Measurements from ENCODE around the gene CXXC5. TPM values are rescaled to one million over a fixed set of nuclear protein-coding genes. Genes with fewer than 3 reads are reported as not detected.

The CXXC5 gene
- total RNA-seq, 1 experiment from 2014 or later, result 54.9 TPM

DNA sequence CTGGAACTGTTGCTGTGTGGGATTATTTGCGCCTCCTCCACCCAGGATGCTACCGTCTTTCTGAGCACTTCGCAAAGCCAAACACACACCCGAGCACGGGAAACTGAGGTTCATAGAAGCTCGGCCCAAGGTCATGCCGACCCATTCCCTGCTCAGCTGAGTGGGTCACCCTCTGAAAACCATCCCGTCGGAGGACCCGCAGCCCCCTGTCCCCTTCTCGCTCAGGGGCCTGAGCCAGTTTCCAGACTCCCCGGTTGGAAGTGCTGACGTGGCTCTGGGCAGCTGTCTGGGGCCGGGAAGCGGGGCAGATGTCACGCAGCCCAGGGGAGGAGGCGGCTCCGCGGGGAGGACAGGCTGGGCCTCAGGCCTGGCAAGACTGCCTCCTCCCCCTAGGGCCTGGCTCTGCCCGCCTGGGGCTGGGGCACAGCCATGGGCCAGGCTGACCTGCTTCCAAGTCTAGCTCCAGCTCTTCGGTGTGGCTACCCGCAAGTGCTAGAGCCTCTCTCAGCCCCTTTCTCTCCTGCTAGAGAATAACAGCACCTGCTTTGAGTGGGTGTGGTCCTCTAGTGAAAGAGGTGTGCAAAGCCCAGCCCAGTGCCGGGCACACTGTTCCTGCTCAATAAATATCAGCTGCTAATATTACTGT is 9.9 kb upstream of the CXXC5 start:
- no peak for DNase-seq (ENCODE audit: low read depth)

- no peak for DNase-seq (ENCODE audit: low read depth)
These were observed 9.2 kb upstream of the CXXC5 start for GRCh38 chr5:139638736-139639618.

- DNase-seq (ENCODE audit: low read depth), result peak; percentile 75
These were observed 8.3 kb upstream of the CXXC5 start for GRCh38 chr5:139639619-139640380.

GRCh38 chr5:139640421-139641115 is 7.6 kb upstream of the CXXC5 start:
- no peak for DNase-seq (ENCODE audit: low read depth)

DNA sequence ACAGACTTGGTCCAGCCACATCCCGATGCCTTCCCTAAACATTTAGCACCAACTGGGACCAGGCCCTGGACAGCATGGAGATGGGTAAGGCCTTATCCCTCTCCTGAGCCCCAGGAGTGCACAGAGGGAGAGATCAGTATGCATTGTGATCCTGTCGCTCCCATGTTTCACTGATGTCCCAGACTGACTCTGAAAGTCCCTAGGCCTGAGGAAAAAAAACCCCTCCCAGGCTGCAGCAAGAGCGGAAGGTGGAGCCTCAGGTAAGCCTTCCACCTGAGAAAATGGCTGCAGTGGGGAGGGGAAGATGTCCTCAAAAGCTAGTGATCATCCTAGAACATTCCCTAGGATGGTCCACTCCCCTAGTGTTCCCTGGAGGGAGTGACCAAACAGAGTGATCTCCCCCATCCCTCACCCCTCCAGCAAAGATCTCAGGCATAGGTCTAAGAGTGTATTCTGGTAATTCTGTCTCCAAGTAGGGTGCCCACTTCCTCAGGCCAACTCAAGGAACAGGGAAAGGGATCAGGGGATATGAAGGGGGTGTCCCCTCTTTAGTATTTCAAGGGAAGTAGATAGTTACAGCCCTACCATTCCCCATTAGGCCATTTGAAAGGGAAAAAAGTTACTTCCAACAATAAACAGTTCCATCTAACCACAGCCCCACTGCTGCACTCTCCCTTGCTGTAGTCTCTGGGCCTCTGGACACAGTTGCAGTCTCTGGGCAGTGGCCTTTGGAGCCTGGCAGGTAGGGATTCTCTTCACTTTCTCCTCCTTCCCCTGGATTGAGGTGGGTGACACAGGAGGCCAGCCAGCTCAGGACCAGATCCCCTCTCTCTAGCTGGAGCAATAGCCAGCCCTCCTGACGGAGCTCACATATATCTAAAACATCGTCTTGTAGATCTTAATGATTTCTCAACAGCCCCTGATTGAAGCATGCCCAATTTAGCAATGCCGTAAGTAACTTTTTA is 6.8 kb upstream of the CXXC5 start:
- DNase-seq (ENCODE audit: low read depth), result no peak

DNA sequence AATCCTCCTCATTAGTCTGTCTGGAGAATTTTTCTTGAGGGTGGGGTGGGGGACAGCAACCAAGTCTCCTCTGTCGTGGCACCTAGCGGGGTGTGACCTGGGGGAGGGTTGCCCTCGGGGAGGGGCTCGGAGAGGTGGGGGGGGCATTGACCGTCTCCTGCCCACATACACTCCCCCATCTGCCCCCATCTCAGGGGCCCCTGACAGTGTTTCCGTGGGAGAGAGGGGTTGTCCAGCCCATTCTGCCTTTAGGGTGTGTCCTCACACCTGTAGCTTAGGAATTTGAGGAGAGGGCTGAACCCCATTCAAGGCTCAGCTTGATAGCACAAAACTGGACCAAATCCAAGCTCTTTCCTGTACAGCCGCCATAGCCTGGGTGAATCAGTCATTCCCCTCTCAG is 5.9 kb upstream of the CXXC5 start:
- DNase-seq (ENCODE audit: low read depth), result no peak

GRCh38 chr5:139642891-139643871 is 5.0 kb upstream of the CXXC5 start:
- DNase-seq (ENCODE audit: low read depth), result no peak

DNA sequence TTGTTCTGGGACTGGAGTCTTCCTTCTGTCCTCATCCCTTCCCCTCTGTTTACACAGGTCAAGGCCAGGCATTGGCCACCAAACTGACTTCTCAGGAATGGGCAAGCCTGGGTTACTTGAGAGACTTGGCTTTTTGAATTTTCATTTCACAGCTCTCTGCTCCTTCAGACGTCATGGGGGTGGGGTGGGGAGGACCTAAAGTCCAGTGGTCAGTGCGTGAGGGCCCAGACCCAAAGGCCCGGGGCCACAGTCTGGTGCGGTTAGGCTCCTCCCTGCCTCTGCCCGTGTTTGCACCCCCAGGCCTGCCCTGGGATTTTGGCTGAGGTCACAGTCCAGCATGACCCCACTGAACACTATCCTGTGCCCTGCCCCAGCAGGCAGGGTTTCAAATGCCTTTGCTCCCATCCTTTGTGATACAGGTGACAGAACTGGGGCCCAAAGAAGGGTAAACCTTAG is 4.1 kb upstream of the CXXC5 start:
- no peak for DNase-seq (ENCODE audit: low read depth)

DNA sequence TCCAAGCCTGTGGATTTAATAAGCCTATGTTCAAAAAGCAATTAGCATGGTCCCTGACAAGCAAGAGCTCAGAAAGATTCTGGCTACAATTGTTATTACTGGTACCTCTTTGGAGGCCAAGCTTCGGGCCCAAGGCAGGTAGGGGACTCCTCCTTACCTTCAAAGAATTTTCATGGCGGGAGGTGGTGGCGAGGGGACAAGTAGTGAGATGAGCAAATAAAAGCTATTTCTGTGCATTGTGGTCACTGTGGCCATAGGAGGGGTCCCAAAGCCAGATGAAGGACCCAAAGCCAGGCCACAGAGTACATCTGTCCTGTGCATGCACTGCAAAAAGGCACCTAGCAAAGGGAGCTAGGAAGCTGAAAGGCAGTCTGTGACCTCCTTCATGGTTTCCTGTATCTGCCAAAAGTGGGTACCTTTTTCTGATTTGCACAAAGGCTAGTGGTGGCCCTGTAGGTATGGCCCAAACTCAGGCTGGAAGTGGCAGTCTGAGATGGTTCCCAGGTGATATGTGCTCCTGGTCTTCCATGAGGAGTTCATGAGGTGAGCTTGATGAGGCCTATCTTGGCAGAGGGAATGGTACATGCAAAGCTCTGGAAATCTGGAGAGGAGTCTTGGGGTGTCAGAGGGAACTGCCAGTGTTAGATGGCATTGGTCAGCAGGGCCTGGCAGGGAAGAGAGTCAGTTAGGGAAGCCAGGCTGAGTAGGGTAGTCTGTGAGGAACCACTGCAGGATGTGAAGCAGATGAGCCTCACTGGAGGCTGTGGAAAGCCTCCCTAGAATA is 3.3 kb upstream of the CXXC5 start:
- no peak for DNase-seq (ENCODE audit: low read depth)

DNA sequence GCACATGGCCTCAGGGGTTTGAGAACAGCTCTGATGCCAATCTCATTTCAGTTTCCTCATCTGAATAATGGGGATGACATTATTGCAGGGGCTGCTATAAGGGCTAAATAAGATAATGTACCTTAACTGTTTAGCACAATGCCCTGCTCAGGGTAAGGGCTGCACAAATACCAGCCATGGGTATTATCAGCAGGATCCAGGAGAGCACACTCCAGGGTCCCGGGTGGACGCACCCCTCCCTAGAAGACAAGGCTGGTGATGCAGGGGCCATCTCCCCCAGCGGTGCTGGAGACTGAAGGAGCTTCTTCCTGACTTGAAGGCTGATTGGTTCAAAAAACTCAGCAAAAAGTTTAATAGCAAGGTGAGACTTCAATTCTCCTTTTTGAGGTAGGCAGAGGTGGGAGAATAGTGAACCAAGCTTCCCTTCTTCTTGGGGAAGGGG is 2.7 kb upstream of the CXXC5 start:
- DNase-seq (ENCODE audit: low read depth), result no peak

- no peak for DNase-seq (ENCODE audit: low read depth)
These were observed 2.0 kb upstream of the CXXC5 start for GRCh38 chr5:139646111-139646510.

DNA sequence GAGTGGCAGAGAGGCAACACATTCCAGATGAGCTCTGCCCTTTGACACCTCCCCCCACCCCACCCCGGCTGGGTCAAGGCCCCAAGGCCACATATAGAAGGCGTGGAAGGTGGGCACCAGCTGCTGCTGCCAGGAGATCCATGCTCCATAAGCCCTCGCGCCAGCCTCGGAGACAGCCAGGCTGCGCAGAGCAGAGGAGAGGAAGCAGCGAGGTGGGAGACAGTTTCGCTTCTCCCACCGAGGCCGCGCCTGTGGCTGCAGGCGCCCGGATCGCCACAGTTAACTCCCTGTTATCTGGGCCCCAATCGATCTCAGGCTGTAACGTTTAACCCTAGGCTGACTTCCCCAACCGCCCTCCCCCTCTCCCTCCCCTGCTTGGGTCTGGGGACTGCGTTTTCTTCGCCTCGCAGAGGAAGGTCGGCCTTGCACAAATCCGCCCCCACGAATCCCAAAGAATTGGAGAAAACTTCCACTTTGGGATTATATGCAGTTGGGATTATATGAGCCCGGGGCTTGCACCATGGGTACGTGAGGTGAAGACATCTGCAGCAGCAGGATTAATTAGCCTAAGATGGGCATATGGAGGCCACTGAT is 1.1 kb upstream of the CXXC5 start:
- no peak for DNase-seq (ENCODE audit: low read depth)

DNA sequence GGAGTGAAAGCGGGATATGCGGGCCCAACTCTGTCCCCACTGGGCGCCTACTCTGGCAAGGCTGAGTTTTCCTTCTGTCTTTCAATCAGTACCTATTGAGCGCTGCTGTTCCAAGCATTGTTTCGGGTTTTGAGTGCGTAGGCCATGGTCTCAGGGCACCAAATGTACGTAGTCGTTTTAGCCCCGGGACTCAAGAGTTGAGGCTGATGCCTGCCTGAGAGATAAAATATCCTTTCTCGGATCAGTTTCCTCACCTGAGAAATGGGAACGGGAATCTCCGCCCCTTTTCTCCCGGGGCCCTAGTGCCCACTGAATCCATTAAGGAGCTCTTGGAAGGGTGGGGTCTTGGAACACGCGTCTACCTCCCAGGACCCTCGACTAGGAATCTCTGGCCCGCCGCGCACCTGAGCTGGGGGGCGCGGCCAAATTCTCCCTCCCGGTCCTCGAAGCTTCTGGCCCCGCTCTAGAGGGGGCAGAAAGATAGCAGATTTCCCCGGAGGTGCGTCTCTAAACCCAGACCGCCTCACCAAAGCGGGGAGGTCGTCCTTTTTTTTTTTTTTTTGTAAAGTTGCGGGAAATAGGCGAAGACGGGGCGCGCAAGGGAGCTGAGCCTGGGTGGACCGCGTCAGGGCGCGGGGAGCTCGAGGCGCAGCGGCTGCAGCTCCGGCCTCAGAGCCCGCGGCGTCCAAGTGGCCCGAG is 494 bp upstream of the CXXC5 start:
- no peak for DNase-seq (ENCODE audit: low read depth)

- no peak for DNase-seq (ENCODE audit: low read depth)
These were observed 1.2 kb downstream of the CXXC5 start for GRCh38 chr5:139649082-139649991.

DNA sequence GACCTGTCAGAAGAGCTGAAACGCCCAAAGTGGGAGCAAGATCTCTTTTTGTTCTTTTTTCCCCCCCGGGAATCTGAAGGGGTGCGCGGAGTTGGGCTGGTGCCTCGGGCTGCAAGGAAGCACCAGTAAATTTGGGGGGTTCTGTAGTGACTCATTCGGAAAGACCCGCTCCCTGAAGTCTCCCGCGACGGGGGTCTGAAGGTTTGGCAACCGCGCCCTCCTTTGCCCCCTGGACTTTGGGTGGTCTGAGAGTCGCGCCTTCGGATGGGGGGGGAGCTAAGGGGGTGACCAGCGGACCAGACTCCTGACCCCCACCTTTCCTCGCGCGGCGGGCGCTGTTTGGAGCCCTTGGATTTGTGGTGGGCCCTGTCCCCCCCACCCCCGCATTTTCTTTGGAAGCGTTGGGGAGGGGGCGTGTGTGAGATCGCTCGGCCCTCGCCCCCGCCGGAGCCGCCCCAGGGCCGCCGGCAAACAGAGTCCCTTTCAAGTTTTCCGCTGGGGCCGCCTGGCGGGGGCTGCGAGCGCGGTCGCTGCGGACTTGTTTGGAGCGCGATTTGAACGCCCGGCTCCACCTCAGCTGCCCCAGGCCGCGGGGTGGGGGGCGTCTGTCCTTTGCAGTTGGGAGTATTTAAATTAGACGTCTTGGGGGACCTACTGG is 2.0 kb downstream of the CXXC5 start:
- no peak for DNase-seq (ENCODE audit: low read depth)

GRCh38 chr5:139650689-139651042 is 2.5 kb downstream of the CXXC5 start:
- DNase-seq (ENCODE audit: low read depth), result no peak

Data from HT1080 (cell line).